ENCODE data around the gene HSD17B3.

DNA sequence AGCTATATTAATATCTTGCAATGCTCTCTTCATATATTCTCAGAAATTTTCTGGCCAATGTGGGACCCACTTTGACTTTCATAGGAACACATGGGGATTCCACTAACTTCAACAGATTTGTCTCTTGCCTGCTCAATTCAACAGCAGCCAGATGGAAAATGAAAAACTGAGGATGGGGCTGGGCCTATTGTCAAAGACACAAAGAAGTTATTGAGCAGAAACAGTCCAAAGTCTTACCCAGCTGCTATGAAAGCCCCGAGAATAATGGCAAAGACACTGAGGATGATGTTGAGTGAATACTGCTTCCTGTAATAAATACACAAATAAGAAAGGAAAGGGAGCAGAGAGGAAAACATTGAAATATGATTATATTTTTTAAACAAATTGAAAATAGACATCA, 48.9 kb upstream of the HSD17B3 start:
- TF ChIP-seq, protein P1, sequence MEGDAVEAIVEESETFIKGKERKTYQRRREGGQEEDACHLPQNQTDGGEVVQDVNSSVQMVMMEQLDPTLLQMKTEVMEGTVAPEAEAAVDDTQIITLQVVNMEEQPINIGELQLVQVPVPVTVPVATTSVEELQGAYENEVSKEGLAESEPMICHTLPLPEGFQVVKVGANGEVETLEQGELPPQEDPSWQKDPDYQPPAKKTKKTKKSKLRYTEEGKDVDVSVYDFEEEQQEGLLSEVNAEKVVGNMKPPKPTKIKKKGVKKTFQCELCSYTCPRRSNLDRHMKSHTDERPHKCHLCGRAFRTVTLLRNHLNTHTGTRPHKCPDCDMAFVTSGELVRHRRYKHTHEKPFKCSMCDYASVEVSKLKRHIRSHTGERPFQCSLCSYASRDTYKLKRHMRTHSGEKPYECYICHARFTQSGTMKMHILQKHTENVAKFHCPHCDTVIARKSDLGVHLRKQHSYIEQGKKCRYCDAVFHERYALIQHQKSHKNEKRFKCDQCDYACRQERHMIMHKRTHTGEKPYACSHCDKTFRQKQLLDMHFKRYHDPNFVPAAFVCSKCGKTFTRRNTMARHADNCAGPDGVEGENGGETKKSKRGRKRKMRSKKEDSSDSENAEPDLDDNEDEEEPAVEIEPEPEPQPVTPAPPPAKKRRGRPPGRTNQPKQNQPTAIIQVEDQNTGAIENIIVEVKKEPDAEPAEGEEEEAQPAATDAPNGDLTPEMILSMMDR (IDR thresholded peaks at IDR 0.05), result no peak
- no peak for TF ChIP-seq EZH2 (IDR thresholded peaks at IDR 0.05)
